Spleen (tissue), 7 donors: Measurements from ENCODE around the gene ADAM29.

ENCODE experiments used
- POLR2A ChIP-seq, 3 donors: fragments of 450-650 bp; IDR thresholded peaks; one replicate each; pipeline ENCODE4 v1.5.1; 2017; ENCODE audit warnings: antibody characterized with exemption in 3 of 3, mild to moderate bottlenecking in 1 of 3
- TF ChIP-seq, protein P1 (sequence below), 11 experiments: fragments of 200-600 bp in 7 of 11; fragments of 450-650 bp in 4 of 11; sonication (generic) in 4 of 11; IDR thresholded peaks in 8 of 11; conservative IDR thresholded peaks in 3 of 11; 1 replicate in 7 of 11; 2 replicates in 4 of 11; pipeline versions ENCODE4 v1.4.0 to v1.8.0; 2016 to 2021; ENCODE audit warnings: antibody characterized with exemption in 11 of 11, inconsistent platforms in 4 of 11, mild to moderate bottlenecking in 1 of 11
- donor health status: DM: no; HTN: no; CAD: no; lungs with moderate emphysema.
- donor health status: DM: no; HTN: no; CAD: no.
- donor health status: DM: no; HTN: no; CAD: no.

DNA sequence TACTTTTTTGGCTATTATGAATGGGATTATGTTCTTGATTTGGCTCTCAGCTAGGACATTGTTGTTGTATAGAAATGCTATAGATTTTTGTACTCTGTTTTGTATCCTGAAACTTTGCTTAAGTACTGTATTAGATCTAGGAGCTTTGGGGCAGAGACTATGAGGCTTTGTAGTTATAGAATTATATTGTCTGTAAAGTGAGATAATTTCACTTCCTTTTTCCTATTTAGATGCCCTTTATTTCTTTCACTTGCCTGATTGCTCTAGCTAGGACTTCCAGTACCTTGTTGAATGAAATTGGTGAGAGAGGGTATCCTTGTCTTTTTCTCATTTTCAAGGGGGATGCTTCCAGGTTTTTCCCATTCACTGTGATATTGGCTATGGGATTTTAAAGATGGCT lies 28.1 kb downstream of the ADAM29 start:
- TF ChIP-seq, protein P1, sequence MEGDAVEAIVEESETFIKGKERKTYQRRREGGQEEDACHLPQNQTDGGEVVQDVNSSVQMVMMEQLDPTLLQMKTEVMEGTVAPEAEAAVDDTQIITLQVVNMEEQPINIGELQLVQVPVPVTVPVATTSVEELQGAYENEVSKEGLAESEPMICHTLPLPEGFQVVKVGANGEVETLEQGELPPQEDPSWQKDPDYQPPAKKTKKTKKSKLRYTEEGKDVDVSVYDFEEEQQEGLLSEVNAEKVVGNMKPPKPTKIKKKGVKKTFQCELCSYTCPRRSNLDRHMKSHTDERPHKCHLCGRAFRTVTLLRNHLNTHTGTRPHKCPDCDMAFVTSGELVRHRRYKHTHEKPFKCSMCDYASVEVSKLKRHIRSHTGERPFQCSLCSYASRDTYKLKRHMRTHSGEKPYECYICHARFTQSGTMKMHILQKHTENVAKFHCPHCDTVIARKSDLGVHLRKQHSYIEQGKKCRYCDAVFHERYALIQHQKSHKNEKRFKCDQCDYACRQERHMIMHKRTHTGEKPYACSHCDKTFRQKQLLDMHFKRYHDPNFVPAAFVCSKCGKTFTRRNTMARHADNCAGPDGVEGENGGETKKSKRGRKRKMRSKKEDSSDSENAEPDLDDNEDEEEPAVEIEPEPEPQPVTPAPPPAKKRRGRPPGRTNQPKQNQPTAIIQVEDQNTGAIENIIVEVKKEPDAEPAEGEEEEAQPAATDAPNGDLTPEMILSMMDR (IDR thresholded peaks at IDR 0.05 in 8 of 11, conservative IDR thresholded peaks at IDR 0.05 in 3 of 11): no peak
- no peak for TF ChIP-seq POLR2A (IDR thresholded peaks at IDR 0.05)
